Neural cell (in vitro differentiated cells): Measurements from ENCODE around the gene HCFC1. TPM values are rescaled to one million over a fixed set of nuclear protein-coding genes. Genes with fewer than 3 reads are reported as not detected.

ENCODE experiments used
- polyA plus RNA-seq: library from polyadenylated mRNA; depleted of rRNA; stranded (reverse); fragments of >200 nt; gene quantifications from 2 replicates; pipeline ENCODE4 v1.2.3, GENCODE V29; 2014
- small RNA-seq, 3 experiments: library from RNA; depleted of rRNA; stranded (forward); fragments of <200 nt; gene quantifications; one replicate each; pipeline ENCODE3, GENCODE V24; 2012

HCFC1 gene
- polyA plus RNA-seq, 1 donor from 2014 or later = 7.3 TPM

Small RNA genes within 50 kb of the gene (small RNA-seq; reads per million reads assigned to genes)
- gene MIR3202-1 = 0 reads per million in 3 experiments

Other genes starting within 250 kb of the HCFC1 start
- 154 and 182 TPM in 2 replicates for gene BCAP31, start 247.4 kb downstream of the HCFC1 start, polyA plus RNA-seq
- 3.2 and 3.6 TPM in 2 replicates for gene ABCD1, start 247.0 kb downstream of the HCFC1 start, polyA plus RNA-seq
- 0.48 and 0.76 TPM in 2 replicates for gene PLXNB3, start 207.6 kb downstream of the HCFC1 start, polyA plus RNA-seq
- gene SRPK3, start 190.8 kb downstream of the HCFC1 start, polyA plus RNA-seq = not detected in 2 replicates
- gene IDH3G, start 177.4 kb downstream of the HCFC1 start, polyA plus RNA-seq = 64.7 and 72.7 TPM in 2 replicates
- 186 and 192 TPM in 2 replicates for gene SSR4, start 177.2 kb downstream of the HCFC1 start, polyA plus RNA-seq
- 343 and 389 TPM in 2 replicates for gene PDZD4, start 141.3 kb downstream of the HCFC1 start, polyA plus RNA-seq
- gene L1CAM, start 85.6 kb downstream of the HCFC1 start, polyA plus RNA-seq = 88.0 and 119 TPM in 2 replicates
- not detected in 2 replicates for gene AVPR2, start 67.1 kb downstream of the HCFC1 start, polyA plus RNA-seq
- gene ARHGAP4, start 45.6 kb downstream of the HCFC1 start, polyA plus RNA-seq = 11.2 and 12.1 TPM in 2 replicates
- 117 and 159 TPM in 2 replicates for gene NAA10, start 36.8 kb downstream of the HCFC1 start, polyA plus RNA-seq
- 0.89 and 2.5 TPM in 2 replicates for gene RENBP, start 27.2 kb downstream of the HCFC1 start, polyA plus RNA-seq
- gene TMEM187, start 936 bp upstream of the HCFC1 start, polyA plus RNA-seq = 5.2 and 6.3 TPM in 2 replicates
- 1.4 and 6.8 TPM in 2 replicates for gene IRAK1, start 48.1 kb upstream of the HCFC1 start, polyA plus RNA-seq
- 14.5 and 36.1 TPM in 2 replicates for gene MECP2, start 125.9 kb upstream of the HCFC1 start, polyA plus RNA-seq
- gene OPN1LW, start 172.4 kb upstream of the HCFC1 start, polyA plus RNA-seq = not detected in 2 replicates
- gene OPN1MW, start 210.8 kb upstream of the HCFC1 start, polyA plus RNA-seq = not detected in 2 replicates
- gene OPN1MW2, start 247.9 kb upstream of the HCFC1 start, polyA plus RNA-seq = not detected in 2 replicates